DND-41 (cell line): ENCODE measurements around the gene HSPA12A.

Source experiments
- EZH2 ChIP-seq: IDR thresholded peaks from 3 replicates; pipeline ENCODE4 v1.6.1; 2012; ENCODE audit warnings: borderline replicate concordance, low read depth, mild to moderate bottlenecking, moderate library complexity, low read length, inconsistent platforms; ENCODE audit not compliant: severe bottlenecking
- TF ChIP-seq, protein P1 (sequence below): IDR thresholded peaks from 2 replicates; pipeline ENCODE4 v1.5.1; 2012; ENCODE audit warnings: borderline replicate concordance, low read length, moderate library complexity, mild to moderate bottlenecking; ENCODE audit not compliant: poor library complexity, severe bottlenecking; ENCODE audit errors: extremely low read depth

DNA sequence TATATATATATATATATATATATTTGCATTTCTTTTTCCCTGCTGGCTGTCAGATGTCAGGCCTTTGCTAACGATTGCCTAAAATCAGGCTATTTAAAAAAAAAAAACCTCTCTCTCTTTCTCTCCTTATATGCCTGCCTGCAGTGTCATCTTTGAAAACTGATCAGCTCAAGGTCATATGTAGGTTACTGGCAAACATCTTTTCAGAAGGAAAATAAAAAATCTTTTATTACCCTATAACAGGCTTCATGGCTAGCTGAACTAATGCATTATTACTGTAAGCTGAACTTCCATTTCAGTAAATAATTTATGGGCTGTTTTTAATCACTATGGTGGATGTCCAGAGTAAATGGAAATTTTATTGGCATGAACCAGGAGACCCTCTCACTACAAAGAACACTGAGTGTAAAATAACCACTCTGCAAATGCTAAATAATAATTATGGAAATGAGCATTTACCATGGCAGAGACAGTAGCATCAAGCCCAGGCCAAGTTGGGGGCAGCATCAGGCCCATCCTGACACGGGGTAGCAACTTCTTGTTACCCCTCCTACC is 29.3 kb downstream of the HSPA12A start:
- TF ChIP-seq, protein P1, sequence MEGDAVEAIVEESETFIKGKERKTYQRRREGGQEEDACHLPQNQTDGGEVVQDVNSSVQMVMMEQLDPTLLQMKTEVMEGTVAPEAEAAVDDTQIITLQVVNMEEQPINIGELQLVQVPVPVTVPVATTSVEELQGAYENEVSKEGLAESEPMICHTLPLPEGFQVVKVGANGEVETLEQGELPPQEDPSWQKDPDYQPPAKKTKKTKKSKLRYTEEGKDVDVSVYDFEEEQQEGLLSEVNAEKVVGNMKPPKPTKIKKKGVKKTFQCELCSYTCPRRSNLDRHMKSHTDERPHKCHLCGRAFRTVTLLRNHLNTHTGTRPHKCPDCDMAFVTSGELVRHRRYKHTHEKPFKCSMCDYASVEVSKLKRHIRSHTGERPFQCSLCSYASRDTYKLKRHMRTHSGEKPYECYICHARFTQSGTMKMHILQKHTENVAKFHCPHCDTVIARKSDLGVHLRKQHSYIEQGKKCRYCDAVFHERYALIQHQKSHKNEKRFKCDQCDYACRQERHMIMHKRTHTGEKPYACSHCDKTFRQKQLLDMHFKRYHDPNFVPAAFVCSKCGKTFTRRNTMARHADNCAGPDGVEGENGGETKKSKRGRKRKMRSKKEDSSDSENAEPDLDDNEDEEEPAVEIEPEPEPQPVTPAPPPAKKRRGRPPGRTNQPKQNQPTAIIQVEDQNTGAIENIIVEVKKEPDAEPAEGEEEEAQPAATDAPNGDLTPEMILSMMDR, result no peak
- no peak for TF ChIP-seq EZH2
